Measurements from ENCODE around the gene LY6G5C.

- TF ChIP-seq SUZ12 (IDR thresholded peaks at IDR 0.05; ENCODE audit: extremely low read depth, insufficient read depth, insufficient read length) (no peak), YY1 (IDR thresholded peaks at IDR 0.05; ENCODE audit: insufficient read depth, insufficient read length) (no peak)
Observed at GRCh38 chr6:31711233-31711632, 30.4 kb upstream of the LY6G5C start.

All from NT2/D1 (cell line).